HepG2 (cell line): ENCODE data around the gene RASSF7. TPM values are rescaled to one million over a fixed set of nuclear protein-coding genes. Genes with fewer than 3 reads are reported as not detected.

Source experiments
- AGO1 ChIP-seq: fragments of 200-400 bp; formaldehyde crosslinking; IDR thresholded peaks from 2 replicates; pipeline ENCODE4 v1.6.1; 2017; ENCODE audit warnings: mild to moderate bottlenecking, low read depth, low read length, moderate library complexity; ENCODE audit not compliant: poor library complexity, severe bottlenecking
- AKNA ChIP-seq: sonication (generic); formaldehyde crosslinking; IDR thresholded peaks from 2 replicates; pipeline ENCODE4 v1.4.0; 2020; ENCODE audit warnings: missing genetic modification reagents, borderline replicate concordance
- ARID2 ChIP-seq: sonication (generic); formaldehyde crosslinking; IDR thresholded peaks from 2 replicates; pipeline ENCODE4 v1.8.1; 2022; ENCODE audit warnings: mild to moderate bottlenecking, missing genetic modification reagents, borderline replicate concordance
- CSRNP1 ChIP-seq: sonication (generic); formaldehyde crosslinking; IDR thresholded peaks from 2 replicates; pipeline ENCODE4 v1.8.1; 2023; ENCODE audit warnings: mild to moderate bottlenecking, missing genetic modification reagents
- DRAP1 ChIP-seq: IDR thresholded peaks from 2 replicates; pipeline ENCODE4 v1.6.1; 2016; ENCODE audit warnings: missing genetic modification reagents, missing compliant biosample characterization
- EP300 ChIP-seq, 3 experiments: sonication (generic) in 1 of 3; formaldehyde crosslinking in 1 of 3; IDR thresholded peaks; 2 replicates each; pipeline versions ENCODE4 v1.5.1 to v1.6.1; 2011 to 2020; ENCODE audit warnings: low read depth in 2 of 3, low read length in 2 of 3, borderline replicate concordance in 1 of 3, improper control_type of control experiment in 1 of 3, mild to moderate bottlenecking in 1 of 3, missing genetic modification reagents in 1 of 3, moderate library complexity in 1 of 3
- FOXK2 ChIP-seq: fragments of 450-650 bp; IDR thresholded peaks from 2 replicates; pipeline ENCODE4 v1.6.1; 2016
- HDAC2 ChIP-seq: sonication (generic); formaldehyde crosslinking; IDR thresholded peaks from 2 replicates; pipeline ENCODE4 v1.4.0; 2020; ENCODE audit warnings: missing genetic modification reagents
- HMG20B ChIP-seq: conservative IDR thresholded peaks from 2 replicates; pipeline ENCODE4 v1.6.1; 2016; ENCODE audit warnings: missing genetic modification reagents, missing compliant biosample characterization
- MATR3 ChIP-seq: sonication (generic); formaldehyde crosslinking; IDR thresholded peaks from 2 replicates; pipeline ENCODE4 v1.4.0; 2020; ENCODE audit warnings: missing genetic modification reagents
- MAX ChIP-seq: IDR thresholded peaks from 2 replicates; pipeline ENCODE4 v1.6.1; 2012; ENCODE audit warnings: inconsistent platforms
- MED1 ChIP-seq: sonication (generic); formaldehyde crosslinking; IDR thresholded peaks from 2 replicates; pipeline ENCODE4 v1.4.0; 2020; ENCODE audit warnings: missing genetic modification reagents
- MNT ChIP-seq: fragments of 450-650 bp; IDR thresholded peaks from 2 replicates; pipeline ENCODE4 v1.6.1; 2016
- POLR2AphosphoS5 ChIP-seq: IDR thresholded peaks from 2 replicates; pipeline ENCODE4 v1.6.1; 2012; ENCODE audit warnings: low read depth, low read length
- SALL2 ChIP-seq: sonication (generic); formaldehyde crosslinking; IDR thresholded peaks from 2 replicates; pipeline ENCODE4 v1.8.1; 2023; ENCODE audit warnings: mild to moderate bottlenecking, missing genetic modification reagents, inconsistent platforms
- TAF15 ChIP-seq: fragments of 200-400 bp; formaldehyde crosslinking; IDR thresholded peaks from one replicate; pipeline ENCODE4 v1.6.1; 2018; ENCODE audit warnings: mild to moderate bottlenecking, low read depth, low read length; ENCODE audit not compliant: poor library complexity, severe bottlenecking
- ZBTB44 ChIP-seq: sonication (generic); formaldehyde crosslinking; IDR thresholded peaks from 2 replicates; pipeline ENCODE4 v1.4.0; 2020; ENCODE audit warnings: missing genetic modification reagents
- ZFP41 ChIP-seq: sonication (generic); formaldehyde crosslinking; IDR thresholded peaks from 2 replicates; pipeline ENCODE4 v1.4.0; 2020; ENCODE audit warnings: mild to moderate bottlenecking, missing genetic modification reagents, borderline replicate concordance
- polyA plus RNA-seq, 8 experiments: library from polyadenylated mRNA; depleted of rRNA in 3 of 8; stranded (reverse) in 7 of 8; unstranded in 1 of 8; fragments of >200 nt; fragmentation: Illumina TruSeq in 4 of 8; extraction: Trizol in 4 of 8; gene quantifications; 2 replicates each; pipeline versions ENCODE4 v1.2.1 to v1.2.3, GENCODE V29; 2011 to 2016; ENCODE audit warnings: low read depth in 4 of 8, missing spikeins in 1 of 8, mixed read lengths in 1 of 8; ENCODE audit not compliant: insufficient read depth in 1 of 8
- total RNA-seq, 5 experiments: library from RNA; depleted of rRNA; stranded (reverse); fragments of >200 nt; fragmentation: Illumina TruSeq; extraction: Trizol; gene quantifications; 2 replicates each; pipeline ENCODE4 v1.2.3, GENCODE V29; 2016; ENCODE audit warnings: low read depth in 1 of 5

Gene RASSF7
- total and polyA plus RNA-seq, 2 of the 13 experiments (the other 11 are each of a cell fraction or from before 2014, with no cell fraction given) = 20.2 to 28.6 TPM

- TF ChIP-seq MATR3 (no peak), ZBTB44 (no peak), HDAC2 (0 out of 2 replicates have a peak, but pooled peaks have one; percentile 42), SALL2 (no peak), MNT (no peak), AGO1 (no peak), POLR2AphosphoS5 (no peak), ARID2 (CRISPR knock-in tag) (no peak), TAF15 (no peak), EP300 (IDR thresholded peaks at IDR 0.05; ENCODE audit: low read depth in 2 of 2, low read length in 2 of 2) (no peak), EP300 (CRISPR knock-in tag; IDR thresholded peaks at IDR 0.05; ENCODE audit: borderline replicate concordance) (no peak), AKNA (CRISPR knock-in tag) (no peak), CSRNP1 (no peak), FOXK2 (no peak), MED1 (CRISPR knock-in tag) (0 out of 2 replicates have a peak, but pooled peaks have one; percentile 22), MAX (0 out of 2 replicates have a peak, but pooled peaks have one; percentile 24), HMG20B (0 out of 2 replicates have a peak, but pooled peaks have one; percentile 40), ZFP41 (CRISPR knock-in tag) (no peak), DRAP1 (no peak)
Observed at GRCh38 chr11:520428-521176, 40.2 kb upstream of the RASSF7 start (continued).
